Activated CD4-positive, alpha-beta T cell treated with anti-CD3 and anti-CD28 coated beads for 1 hour (primary cell): Measurements from ENCODE around the gene MSN.

Experiments
- DNase-seq: peaks from one replicate; pipeline ENCODE4 v3.0.0-alpha.2; 2020

MSN gene

DNA sequence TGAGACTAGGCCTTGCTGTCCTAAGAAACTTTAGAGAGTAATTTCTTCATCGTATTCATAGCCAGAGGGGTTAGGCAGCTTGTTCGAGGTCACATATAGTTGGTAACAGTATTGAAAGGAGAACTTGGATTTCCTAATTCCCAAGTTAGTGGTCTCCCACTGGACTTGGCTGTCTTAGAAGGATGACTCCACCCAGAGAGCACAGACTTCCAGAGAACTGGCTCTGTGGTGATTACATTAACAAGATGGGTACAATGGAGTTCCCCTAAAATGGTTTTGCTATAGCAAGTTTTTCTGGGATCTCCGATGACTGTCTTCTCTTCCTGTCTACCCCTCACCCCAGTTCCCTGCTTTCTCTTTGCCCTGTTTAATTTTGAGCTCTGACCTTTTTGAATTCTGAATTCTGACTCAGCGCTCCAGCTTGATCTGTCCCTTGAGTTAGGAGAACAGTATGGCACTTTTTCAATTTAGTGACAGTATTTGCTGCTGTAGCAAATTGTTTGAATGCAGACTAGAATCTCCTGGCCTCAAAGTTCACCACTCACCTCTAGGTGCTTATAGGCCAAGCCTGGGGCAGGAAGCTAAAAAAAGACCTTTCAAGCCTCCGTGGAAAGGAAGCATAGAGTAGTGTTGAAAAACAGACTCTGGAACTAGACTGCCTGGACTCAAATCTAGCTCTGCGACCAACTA, 6.9 kb downstream of the MSN start:
- DNase-seq = no peak

DNA sequence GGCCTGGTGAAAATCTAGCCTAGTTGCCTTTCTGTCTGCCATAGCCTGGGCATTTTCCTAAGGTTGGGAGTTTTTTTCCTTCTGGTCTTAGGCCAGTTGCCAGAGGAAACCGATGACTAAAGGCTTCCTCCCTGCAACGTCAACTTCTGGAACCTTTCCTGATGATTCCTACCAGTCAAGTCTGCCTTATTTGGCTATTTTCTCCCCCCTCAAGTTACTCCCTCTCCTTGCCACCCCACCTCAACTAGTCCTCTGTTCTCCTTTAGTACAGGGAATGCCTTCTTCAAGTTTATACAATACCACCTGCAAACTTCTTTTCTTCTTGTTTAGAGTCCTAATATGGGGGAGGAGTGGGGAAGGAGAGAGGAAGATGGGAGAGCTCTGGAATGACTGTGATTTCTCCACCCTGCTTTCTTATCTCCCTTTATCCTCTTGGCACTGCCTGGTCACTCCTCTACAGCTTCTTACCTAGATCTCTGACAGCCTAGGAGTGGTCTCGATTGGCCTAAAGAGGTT, 10.6 kb downstream of the MSN start:
- no peak for DNase-seq

DNA sequence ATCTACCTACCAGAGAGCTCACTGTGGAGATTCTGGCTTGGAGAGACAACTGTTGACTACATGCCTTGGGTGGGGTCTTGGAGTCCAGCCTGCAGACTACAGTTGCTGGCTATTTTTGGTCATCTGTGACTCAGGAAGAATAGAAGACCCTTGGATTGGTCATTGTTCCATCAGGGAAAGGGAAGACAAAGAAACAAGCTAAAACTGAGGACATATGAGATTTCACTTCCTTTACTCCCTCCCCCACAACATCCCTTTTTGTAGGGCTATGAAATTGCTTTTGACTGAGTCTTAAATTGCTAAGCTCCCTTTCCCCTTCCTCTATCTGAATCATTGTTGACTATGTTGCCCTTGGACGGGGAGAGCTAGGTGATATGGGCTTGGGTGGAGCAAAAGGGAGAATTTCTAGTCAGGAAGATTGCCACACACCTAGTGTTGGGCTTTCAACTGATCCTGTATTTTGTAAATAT, 11.7 kb downstream of the MSN start:
- DNase-seq = no peak

DNA sequence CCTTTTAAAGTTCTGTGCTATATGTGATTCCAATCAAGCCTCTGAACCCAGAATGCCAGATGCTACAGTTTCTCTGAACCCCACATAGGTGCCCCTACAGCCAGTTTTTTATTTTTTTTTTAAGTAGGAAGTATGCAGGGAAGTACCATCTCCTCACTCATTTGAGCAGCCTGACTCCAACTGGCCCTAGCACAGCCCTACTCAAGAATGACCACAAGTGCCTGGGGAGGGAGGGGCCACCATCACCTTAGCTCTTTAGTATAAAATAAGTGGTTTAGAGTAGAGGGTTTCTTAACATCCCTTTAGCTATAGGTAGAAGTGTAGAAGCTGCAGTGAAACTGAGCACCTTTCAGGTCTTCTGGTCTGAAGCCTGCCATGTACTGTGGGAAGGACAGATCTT, 14.4 kb downstream of the MSN start:
- no peak for DNase-seq

DNA sequence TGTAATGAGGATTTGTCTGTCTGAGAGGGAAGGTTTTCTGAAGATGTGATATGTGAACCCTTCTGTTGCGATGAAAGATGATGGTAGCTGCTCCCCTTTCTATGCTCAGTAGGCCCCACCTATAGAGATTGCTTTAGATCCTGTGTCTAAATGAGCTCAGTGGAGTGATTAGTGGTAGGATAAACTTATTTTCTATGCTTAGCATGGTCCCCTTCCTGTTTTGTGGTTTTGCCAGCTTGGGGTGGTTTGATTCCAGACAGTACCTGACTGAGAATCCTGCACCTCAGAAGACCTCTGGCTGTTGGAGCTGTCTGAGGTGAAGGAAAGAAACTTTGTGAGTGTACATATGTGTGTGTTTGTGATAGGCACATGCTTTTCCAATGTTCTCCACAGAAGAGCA, 17.7 kb downstream of the MSN start:
- no peak for DNase-seq

DNA sequence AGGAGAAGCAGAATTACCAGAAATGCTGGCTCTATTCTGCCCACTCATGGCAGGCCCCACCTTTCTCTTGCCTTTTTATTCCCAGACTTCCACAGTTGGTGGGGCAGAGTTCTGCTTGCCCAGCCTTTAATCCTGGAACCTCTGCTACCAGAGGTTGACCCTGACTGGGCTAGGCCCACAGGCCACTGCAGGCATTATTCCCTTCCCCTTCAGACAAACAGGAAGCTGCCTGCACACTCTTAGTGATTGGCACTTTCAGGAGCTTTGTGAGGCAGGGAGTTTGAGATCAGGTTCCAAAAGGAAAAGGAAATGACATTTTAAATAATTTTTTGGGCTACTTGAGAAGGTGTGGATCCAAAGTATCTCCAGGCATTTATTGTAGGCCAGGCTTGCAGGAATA, 18.8 kb downstream of the MSN start:
- no peak for DNase-seq

DNA sequence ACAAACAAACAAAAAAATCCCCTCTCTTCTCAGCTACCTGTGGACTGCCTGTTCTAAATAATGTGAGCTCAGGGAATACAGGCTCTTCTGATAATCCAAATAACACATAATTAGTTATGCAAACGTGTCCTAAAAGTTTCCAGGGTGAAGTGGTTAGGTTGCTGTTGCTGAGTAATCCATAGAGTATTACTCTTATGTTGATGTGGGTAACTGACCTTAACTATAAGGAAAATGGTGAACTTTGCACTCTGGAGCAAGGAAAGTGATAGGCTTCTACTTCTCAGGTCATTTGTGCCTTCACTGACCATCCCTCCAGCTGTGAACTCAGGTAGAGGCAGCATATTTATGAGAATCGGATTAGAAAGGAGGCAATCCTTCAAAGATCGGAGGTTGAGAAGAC, 19.9 kb downstream of the MSN start:
- no peak for DNase-seq

DNA sequence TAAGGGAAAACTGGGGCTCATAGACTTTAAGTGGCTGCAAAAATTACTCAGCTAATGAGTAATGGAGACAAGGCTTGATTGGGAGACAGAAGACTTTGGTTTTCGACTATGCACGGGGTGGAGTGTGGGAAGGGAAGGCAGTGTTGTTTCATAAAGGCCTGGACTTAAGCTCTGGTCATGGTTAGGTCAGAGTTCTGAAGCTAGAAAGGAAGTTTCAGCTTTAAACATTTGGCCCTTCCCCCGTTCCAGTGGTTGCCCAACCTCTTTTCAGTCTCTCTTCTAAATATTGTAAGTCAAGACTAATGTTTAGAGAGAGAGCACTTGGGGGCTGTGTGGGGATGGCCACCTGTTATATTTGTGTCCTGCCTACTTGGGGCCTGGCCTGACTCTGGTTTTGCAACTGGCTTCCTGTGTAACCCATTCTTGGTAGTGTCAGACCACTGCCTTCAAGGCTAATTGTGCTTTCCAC, 21.0 kb downstream of the MSN start:
- DNase-seq = no peak

DNA sequence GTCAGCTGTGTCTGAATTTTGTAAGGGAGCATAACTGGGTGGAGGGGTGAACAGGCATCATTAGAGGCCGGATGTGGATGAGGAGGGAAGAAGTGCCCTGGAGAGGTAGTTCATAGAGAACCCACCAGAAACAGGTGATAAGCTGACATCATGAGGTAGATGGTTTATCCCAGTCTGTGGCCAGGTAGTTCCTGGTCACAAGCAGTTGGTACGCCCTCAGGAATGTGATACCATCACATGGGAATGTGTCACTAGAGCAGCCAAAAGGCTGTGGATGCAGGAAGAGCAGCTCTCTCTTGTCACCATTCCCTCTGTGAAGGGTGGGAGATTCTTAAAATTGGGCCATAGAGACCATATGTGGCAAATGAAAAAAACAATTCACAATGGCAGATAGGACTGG, 21.9 kb downstream of the MSN start:
- no peak for DNase-seq

DNA sequence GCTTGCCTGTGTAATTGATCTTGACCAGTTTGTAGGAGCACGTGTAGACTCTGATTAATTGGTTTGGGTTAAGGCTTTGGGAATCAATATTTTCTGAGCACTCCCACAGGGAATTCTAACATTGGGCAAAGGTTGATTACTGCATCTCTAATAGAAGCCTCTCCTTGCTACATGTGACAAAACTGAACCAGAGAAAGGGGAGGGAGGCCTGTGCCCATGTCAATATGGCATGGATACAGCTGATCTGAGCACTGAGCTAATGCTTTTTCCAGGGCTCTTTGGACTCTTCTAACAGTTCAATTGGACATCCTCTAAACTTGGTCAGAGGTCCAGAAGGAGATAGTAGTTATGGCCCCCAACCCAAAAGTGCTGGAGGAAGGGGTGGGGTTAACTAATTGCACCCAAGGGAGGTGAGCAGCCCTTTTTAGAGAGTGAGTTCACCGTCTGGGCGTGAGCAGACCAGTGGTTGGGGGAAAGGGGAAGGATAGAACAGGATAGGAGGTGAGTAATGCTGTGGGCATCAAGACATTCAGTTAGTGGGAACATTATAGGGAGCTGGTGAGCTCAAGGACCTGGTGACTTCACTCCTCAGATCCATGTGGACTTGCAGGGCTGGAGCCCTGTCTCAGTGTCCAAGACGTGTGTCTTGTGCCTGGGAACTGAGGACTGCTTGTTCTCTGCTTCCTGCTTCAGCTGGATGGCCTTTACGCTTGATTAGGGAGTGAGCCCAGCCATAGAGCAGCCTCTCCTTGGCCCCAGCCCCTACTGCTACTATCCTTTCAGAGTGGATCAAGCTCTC, 22.8 kb downstream of the MSN start:
- DNase-seq = no peak

DNA sequence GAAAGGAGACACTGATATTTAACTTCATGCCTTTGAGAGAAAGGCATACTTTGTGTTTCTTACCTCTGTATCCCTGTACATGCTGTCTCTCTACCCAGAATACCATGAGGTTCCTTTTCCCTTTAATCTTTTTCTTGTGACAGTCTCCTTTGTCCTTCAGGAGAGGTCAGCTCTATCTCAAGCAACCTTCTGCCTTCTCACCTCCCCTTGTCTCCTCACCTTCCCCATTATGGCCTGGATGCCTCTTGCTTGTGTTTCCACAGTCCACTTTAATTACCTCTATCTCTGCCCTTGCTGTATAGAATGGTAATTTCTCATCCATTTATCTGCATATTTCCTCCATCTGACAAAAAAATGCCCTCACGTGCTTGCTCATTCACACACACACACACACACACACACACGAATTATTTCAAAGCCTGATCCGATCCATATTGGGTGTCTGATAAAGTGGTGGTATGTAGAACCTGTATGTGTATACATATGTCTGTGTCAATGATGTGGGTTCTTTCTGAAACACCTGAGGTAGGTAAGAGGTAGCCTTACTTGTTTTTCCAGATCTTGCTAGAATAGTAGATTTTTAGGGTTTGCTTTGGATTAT, 28.5 kb downstream of the MSN start:
- no peak for DNase-seq

DNA sequence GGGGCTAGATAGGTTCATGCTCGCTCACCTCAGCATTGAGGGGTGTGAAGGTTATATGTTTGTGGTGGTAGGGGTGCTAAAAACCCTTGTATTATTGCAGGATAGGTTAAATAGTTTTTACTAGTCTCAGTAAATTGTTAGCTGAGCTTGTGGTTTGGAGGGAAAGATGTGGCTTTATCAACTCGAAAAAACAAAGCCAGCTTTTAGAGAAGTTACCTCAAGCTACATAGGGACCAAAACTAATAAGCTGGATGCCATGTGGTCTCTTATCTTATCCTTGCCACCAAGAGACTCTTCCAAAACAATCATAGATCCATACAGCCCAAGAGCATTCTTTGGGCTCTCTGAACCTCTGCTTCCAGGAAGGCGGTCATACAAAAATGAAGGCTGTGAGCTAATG, 29.2 kb downstream of the MSN start:
- DNase-seq = no peak

DNA sequence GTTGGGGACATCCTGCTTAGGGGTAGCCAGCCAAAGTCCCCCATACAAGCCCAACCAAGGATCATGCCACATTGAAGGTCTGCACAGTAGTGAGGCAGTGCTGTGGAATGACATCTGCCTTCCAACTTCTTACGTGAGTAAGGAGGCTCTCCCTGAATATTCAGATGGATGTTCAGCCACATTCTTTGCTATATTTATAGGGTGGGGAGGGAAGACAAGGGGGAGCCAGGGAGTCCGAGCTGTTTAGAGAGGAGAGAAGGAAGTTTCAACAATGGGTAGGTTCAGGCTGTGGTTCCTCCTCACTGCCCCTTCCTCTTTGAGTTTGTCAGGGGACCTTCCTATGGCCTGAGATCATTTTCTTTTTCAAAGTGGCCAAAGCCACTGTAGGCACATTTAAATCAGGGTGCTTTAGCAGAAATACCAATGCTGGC, 29.8 kb downstream of the MSN start:
- no peak for DNase-seq

DNA sequence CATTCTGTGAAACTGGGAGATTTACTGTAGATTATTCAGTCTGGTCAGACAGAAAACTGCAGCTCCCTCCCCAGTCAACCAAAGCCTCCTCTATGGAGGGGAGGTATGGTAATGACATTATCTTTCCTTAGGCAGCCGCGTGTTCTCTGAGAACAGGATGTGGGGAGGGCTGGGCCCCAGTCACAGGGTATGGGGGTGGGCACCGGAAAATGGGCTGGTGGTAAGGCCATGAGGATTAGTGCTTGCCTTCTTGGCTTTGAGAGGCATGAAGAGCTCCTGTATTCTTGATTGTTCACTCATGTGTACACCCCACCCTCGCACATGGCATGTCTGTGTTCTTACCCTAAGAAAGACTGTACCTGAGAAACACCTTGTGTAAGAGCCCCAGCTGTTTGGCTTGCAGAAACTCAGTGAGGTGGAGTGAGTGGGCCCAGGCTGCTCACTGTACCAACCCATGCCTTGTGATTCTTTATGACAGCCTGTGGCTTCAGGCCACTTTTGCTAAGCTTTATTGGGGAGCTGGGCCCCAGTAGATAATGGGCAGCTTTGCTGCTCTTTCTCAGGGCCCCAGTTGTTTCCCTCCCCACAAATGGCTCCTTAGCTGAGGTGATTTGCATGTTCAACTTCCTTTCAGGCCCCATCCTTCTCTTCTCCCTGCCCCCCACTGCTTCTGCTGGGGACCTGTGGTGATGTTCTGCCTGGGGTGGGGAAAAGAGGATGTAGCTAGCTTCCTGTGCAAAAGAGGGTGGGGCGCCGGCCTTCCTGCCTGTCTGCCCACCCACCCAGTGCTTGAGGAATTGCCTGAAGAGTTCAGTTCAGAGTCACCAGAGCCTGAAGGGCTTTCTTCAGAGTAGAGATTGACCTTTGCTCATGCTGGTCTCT, 30.7 kb downstream of the MSN start:
- DNase-seq = peak; percentile 52

DNA sequence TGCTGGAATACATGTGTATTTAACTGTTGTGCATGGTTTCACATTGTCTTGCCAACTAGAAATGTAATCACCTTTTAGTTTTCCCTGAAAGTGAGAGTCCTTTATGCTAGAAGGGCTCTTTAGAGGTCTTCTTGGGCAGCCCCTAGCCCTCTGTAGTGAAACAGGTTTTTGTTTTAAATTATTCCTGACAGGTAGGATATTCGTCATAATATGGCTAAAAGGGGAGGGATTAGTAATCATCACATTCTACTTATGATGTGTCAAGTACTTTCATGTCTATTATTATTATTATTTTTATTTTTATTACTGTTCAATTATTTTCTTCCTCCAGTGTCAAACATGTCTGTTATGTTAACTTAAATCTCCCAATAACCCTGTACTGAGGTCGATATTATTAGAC, 35.5 kb downstream of the MSN start:
- DNase-seq = no peak

DNA sequence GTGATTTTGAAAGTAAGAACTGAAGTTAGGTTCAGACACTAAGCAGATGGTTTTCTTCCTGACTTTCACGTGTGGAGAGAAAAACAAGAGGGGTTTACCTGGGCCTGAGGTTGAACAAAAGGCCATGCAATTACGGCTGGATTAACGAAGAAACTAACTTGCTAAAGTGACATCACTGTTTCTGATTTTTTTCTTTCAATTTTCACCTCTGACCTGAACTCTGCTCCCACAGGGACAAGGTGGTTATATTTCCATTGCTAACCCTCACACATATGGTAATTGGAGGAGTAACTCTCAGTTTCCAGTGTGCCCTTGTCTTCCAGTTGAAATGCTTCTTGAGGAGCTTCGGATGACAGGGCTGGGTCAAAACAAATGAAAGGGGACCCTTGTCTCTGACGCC, 38.0 kb downstream of the MSN start:
- no peak for DNase-seq

DNA sequence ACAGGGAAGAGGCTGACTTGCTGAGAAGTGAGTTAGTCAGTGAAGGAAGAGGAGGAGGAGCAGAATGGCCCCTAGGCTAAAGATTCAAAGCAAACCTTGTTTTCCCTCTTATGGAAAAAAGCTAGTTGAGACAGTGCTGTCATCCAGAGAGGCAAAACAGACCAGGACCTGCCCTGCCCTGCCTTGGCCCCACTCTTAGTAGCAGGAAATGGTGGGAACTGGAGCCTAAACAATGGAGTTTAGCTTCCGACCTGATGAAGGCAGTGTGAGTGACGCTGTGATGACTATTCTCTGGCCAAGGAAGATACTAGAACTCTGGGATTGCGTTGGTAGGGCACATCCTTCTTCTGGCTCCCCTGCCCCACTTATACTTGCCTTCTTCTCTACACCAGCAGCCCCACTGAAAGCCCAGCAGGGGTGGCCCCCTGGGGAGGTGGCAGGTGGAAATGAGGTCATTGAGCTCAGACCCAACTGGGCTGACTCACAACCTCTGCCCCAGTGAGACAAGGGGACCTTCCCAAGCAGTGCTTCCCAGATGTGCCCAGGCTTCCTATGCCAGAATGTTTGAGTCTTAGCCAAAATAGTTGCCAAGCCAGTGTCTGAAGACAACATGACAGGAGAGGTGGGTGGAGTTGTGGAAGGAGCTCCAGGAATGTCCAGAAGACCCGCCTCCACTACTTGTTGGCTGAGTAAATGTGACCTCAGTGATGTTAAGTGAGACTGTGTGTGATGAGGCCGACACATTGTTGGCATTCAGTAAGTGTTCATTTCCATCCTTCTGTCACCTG, 38.8 kb downstream of the MSN start:
- no peak for DNase-seq

DNA sequence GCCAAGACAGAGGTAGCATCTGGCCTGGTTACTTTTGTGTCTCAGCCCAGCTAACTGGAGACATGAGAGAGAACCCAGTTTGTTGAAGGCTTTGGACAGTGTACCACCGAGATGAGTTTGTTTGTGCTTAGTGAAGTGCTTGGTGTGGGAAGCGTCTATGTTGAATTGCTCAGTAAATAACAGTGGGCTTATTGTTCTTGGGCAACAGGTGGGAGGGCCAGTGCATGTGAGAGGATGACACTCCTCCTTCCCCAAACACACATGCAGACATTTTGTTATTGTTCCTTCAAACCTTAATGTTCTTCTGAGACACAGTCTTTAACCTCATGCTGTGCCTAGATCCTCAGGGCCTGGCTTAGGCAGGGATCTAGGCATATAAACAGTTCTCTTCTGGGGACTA, 39.7 kb downstream of the MSN start:
- no peak for DNase-seq

DNA sequence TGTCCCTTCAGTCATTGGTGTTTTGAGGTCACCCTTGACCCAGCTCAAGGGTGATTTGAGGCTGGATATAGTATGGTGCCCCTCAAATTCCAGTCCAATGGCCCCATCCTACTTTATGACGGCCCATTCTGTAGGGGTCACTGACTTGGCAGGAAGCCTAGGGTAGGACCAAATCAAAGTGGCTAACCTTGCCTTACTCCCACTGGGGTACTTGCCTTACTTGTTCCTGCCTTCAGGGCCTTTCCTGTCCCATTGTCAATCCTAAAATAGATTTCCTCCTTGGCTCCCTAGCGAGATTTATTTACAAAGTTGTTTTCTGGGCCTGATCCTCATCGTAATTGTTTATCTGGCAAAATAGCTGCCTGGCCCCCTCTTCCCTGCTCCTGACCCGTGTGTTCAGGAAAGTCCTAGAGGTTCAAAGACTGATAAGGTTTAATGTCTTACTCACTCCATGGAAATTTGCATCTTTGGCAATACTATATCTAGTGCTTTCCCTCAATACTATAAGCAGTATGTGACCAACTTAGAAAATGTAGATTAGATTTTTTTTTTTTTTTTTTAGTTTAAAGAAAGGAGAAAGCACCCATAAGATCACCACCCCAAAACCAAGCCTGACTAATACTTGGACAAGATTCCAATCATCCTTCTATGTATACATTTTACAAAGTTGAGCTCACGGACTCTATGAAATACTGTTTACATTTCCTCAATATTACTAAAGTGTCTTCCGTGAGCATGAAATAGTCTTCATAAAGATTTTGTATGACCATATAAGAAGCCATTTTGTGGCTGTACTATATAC, 44.8 kb downstream of the MSN start:
- DNase-seq = no peak

DNA sequence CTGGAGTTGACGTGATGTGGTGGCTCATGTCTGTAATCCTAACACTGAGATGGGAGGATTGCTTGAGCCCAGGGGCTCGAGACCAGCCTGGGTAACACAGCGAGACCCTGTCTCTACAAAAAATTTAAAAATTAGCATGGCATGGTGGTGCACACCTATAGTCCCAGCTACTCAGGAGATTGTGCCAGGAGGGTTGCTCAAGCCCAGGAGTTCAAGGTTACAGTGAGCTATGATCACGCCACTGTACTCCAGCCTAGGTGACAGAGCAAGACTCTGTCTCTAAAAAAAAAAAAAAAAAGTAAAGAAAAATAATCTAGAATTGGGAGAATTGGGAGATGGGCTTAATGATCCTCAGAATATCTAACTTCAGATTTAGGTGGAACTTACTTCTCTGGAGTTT, 51.1 kb downstream of the MSN start:
- DNase-seq = no peak

DNA sequence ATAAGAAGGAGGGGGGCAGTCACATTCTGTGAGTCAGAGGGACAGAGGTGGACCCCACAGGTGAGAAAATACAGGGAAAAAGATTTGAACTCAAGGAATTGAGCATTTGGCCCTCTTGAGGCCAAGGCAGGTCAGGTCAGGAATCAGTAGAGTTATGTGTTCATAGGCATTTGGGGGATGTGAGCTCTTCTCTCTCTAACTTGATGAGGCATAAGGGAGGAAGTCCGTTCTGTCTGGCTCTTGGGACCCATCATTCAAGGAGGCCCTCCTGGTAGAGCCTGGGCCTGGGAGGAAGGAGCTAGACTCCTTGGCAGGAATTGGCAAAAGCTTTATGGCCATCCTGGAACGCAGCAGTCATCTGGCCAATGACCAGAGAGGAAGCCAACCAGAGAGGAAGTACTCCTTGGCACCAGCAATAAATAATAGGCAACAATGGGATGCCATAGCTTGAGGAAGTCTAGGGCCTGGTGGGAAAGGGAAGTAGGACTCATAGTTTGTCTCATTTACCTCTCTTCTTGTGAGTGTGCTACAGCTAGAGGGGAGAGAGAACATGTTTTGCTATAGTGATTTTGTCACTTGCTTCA, 53.0 kb downstream of the MSN start:
- DNase-seq = no peak
